ENCODE measurements around the gene FNDC3A. TPM values are rescaled to one million over a fixed set of nuclear protein-coding genes. Genes with fewer than 3 reads are reported as not detected.

Gene FNDC3A
- total and polyA plus RNA-seq, 9 of the 15 experiments (the other 6 are each of a cell fraction or from before 2014, with no cell fraction given): 4.1 to 22.0 (median 13.5) TPM

DNA sequence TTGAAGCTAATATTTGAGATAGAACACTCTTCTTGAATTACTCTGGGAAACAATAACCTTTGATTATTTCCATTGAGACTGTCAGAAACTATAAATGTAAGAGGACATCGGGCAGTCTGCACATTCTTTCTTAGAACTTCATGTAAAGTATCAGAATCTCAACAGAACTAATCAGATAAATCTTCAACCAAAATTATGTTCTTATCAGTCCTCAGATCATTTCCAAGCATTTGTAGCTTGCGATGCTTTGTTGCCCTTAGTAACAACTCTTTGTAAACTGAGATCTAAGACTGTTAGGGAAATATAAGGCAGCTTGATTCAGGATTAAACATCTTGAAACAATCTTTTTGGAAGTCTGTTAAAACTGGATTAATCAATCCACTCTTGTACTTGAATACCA lies 70.3 kb downstream of the FNDC3A start (continued):
- TF ChIP-seq YY1 (IDR thresholded peaks at IDR 0.05; ENCODE audit: borderline replicate concordance in 1 of 3, control insufficient read depth in 1 of 3, extremely low read depth in 1 of 3, insufficient read depth in 3 of 3, insufficient read length in 1 of 3, insufficient replicate concordance in 2 of 3, low read depth in 1 of 3, low read length in 2 of 3): no peak

DNA sequence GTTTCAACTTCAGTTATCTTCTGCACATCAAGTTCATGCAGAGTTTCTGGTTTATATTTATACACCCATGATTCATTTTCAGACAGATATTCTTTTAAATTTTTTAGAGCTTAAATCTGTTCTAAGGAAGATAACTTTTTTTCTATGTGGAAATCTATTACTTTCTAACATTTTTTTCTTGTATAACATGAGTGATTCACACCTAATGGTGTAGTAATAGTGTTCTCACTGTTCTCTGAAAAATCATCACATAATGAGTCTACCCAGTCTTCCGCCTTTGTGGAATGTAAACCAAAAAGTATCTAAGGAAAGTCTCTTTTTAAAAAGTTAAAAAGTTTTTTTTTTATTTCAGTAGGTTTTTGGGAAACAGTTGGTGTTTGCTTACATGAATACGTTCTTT lies 70.8 kb downstream of the FNDC3A start:
- H3K4me1 ChIP-seq (replicated peaks in 1 of 2; ENCODE audit: control insufficient read depth in 2 of 2, insufficient read depth in 2 of 2, low read length in 2 of 2): no peaks in the 10 kb centered on the region
- no peak for TF ChIP-seq GTF2A2 (tag; IDR thresholded peaks at IDR 0.05)
- TF ChIP-seq, protein P1, sequence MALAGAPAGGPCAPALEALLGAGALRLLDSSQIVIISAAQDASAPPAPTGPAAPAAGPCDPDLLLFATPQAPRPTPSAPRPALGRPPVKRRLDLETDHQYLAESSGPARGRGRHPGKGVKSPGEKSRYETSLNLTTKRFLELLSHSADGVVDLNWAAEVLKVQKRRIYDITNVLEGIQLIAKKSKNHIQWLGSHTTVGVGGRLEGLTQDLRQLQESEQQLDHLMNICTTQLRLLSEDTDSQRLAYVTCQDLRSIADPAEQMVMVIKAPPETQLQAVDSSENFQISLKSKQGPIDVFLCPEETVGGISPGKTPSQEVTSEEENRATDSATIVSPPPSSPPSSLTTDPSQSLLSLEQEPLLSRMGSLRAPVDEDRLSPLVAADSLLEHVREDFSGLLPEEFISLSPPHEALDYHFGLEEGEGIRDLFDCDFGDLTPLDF (CRISPR knock-in tag; IDR thresholded peaks at IDR 0.05): no peak
- no peak for TF ChIP-seq TEAD1 (CRISPR knock-in tag; IDR thresholded peaks at IDR 0.05)
- no peak for TF ChIP-seq ZNF644 (tag; IDR thresholded peaks at IDR 0.05; ENCODE audit: low read depth)
- TF ChIP-seq ZKSCAN3 (CRISPR knock-in tag; IDR thresholded peaks at IDR 0.05): no peak
- no peak for TF ChIP-seq RBM34 (IDR thresholded peaks at IDR 0.05; ENCODE audit: borderline replicate concordance, insufficient read depth, low read length)
- no peak for TF ChIP-seq RCOR1 (IDR thresholded peaks at IDR 0.05; ENCODE audit: borderline replicate concordance in 1 of 2, low read depth in 2 of 2, low read length in 2 of 2)
- TF ChIP-seq STAT5A (IDR thresholded peaks at IDR 0.05; ENCODE audit: borderline replicate concordance, low read length): no peak
- no peak for TF ChIP-seq ZBTB17 (CRISPR knock-in tag; IDR thresholded peaks at IDR 0.05)
- TF ChIP-seq NFATC3 (IDR thresholded peaks at IDR 0.05): no peak
- no peaks in the 10 kb centered on the region for H3K79me2 ChIP-seq (ENCODE audit: control insufficient read depth, insufficient read depth, low read length)
- no TSS peak for BruUV-seq (replicated peaks)
- no peaks in the 10 kb centered on the region for H3K27me3 ChIP-seq (ENCODE audit: control insufficient read depth in 2 of 2, insufficient read depth in 2 of 2, low read length in 2 of 2)
- no peak for DNase-seq (ENCODE audit: extremely low read depth in 1 of 4, low spot score in 3 of 4)
- H2AFZ ChIP-seq (ENCODE audit: low read depth, low read length): no peak overlapping the region
- H3K4me3 ChIP-seq: no peak overlapping the region
- no peak for FAIRE-seq
- 88% methylated on average over 2 of the region's 2 CpGs for WGBS (ENCODE audit: insufficient coverage, low coverage, missing lambda C conversion rate)
- ChIA-PET CTCF (ENCODE audit: low intra/inter-chr PET ratio) (no interaction called here), POLR2A (no interaction called here)
- H3K9ac ChIP-seq (ENCODE audit: insufficient read depth in 1 of 2, low read depth in 2 of 2, low read length in 2 of 2): no peak overlapping the region
- no peak for ATAC-seq
- H3K4me2 ChIP-seq (ENCODE audit: insufficient read depth, low read length): no peak overlapping the region
- H4K20me1 ChIP-seq (replicated peaks; ENCODE audit: control insufficient read depth, insufficient read depth, low read length): no peaks in the 10 kb centered on the region
- no peaks in the 10 kb centered on the region for H3K9me3 ChIP-seq (replicated peaks; ENCODE audit: control insufficient read depth, insufficient read depth, low read depth, low read length)
- no peaks in the 10 kb centered on the region for H3K9me1 ChIP-seq (ENCODE audit: control insufficient read depth, insufficient read depth, low read length)
- intact Hi-C loops (cut with micrococcal nuclease) (no loop called here), in situ Hi-C loops (cut with MboI) (no loop called here)
- no peaks in the 10 kb centered on the region for H3K36me3 ChIP-seq (ENCODE audit: control insufficient read depth, insufficient read depth, low read length)
- H3K27ac ChIP-seq (ENCODE audit: extremely low read depth, low read depth, low read length): no peak overlapping the region
